ENCODE measurements around the gene MEIS2.

MEIS2 gene

GRCh38 chr15:37044915-37045648, 55.3 kb downstream of the MEIS2 start:
- H3K4me3 ChIP-seq (IDR thresholded peaks at IDR 0.05; ENCODE audit: insufficient read depth, low read depth, low read length), result no peak overlapping the region
- no peaks in the 10 kb centered on the region for H3K27me3 ChIP-seq (ENCODE audit: insufficient read depth, low read depth)
- no peaks in the 10 kb centered on the region for H4K20me1 ChIP-seq (ENCODE audit: insufficient read depth)
- H3K4me2 ChIP-seq, result no peak overlapping the region
- H3K9ac ChIP-seq, result no peak overlapping the region
- H2AFZ ChIP-seq (ENCODE audit: low read depth), result no peak overlapping the region
- no peak for TF ChIP-seq CTCF (conservative IDR thresholded peaks at IDR 0.05; ENCODE audit: low read depth, low read length)
- no peak overlapping the region for H3K27ac ChIP-seq
- H3K36me3 ChIP-seq (ENCODE audit: insufficient read depth), result no peaks in the 10 kb centered on the region
- no peaks in the 10 kb centered on the region for H3K79me2 ChIP-seq (ENCODE audit: insufficient read depth, low read depth)
- no peaks in the 10 kb centered on the region for H3K4me1 ChIP-seq (ENCODE audit: low read depth, poor library complexity, severe bottlenecking)

DNA sequence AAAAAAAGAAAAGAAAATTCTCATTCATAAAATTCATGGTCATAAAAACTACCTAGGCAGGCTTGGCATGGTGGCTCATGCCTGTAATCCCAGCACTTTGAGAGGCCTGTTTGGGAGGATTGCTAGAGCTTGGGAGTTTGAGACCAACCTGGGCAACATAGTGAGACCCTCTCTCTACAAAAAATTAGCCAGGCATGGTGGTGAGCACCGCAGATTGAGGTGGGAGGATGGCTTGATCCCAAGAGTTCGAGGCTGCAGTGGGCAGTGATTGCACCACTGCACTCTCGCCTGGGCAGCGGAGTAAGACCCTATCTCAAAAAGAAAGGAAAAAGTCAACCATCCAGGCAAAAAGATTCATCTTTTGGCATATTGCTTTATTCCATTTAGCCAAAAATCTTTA, 58.5 kb downstream of the MEIS2 start:
- TF ChIP-seq CTCF (conservative IDR thresholded peaks at IDR 0.05; ENCODE audit: low read depth, low read length), result no peak
- H3K4me2 ChIP-seq, result no peak overlapping the region
- no peaks in the 10 kb centered on the region for H3K27me3 ChIP-seq (ENCODE audit: insufficient read depth, low read depth)
- H3K79me2 ChIP-seq (ENCODE audit: insufficient read depth, low read depth), result no peaks in the 10 kb centered on the region
- no peak overlapping the region for H3K27ac ChIP-seq
- no peak overlapping the region for H3K9ac ChIP-seq
- H4K20me1 ChIP-seq (ENCODE audit: insufficient read depth), result no peaks in the 10 kb centered on the region
- H3K4me1 ChIP-seq (ENCODE audit: low read depth, poor library complexity, severe bottlenecking), result no peaks in the 10 kb centered on the region
- no peaks in the 10 kb centered on the region for H3K36me3 ChIP-seq (ENCODE audit: insufficient read depth)
- no peak overlapping the region for H2AFZ ChIP-seq (ENCODE audit: low read depth)
- no peak overlapping the region for H3K4me3 ChIP-seq (IDR thresholded peaks at IDR 0.05; ENCODE audit: insufficient read depth, low read depth, low read length)

DNA sequence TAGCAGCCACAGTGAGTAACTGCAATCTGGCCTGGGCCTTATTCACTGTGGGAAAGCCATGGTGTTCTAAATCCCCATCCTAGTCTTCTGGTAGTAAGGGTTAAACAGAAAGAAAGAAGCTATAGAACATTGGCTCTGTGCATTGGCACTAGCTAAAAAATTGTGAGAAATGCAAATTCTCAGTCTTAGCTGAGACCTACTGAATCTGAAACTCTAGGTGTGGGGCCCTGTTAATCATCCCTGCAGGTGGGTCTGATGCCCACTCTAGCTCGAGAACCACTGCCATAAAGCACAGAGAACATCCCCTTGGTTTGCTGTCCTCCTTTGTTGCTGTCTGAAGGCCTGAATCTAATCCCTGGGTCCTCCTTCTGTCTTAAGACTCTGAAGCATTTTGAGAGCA, 59.3 kb downstream of the MEIS2 start:
- Histone ChIP-seq H3K79me2 (ENCODE audit: insufficient read depth, low read depth) (no peaks in the 10 kb centered on the region), H3K4me1 (ENCODE audit: low read depth, poor library complexity, severe bottlenecking) (no peaks in the 10 kb centered on the region), H3K4me2 (no peak overlapping the region), H3K9ac (no peak overlapping the region), H3K4me3 (IDR thresholded peaks at IDR 0.05; ENCODE audit: insufficient read depth, low read depth, low read length) (no peak overlapping the region), H3K36me3 (ENCODE audit: insufficient read depth) (no peaks in the 10 kb centered on the region), H4K20me1 (ENCODE audit: insufficient read depth) (no peaks in the 10 kb centered on the region), H3K27ac (no peak overlapping the region), H2AFZ (ENCODE audit: low read depth) (no peak overlapping the region), H3K27me3 (ENCODE audit: insufficient read depth, low read depth) (no peaks in the 10 kb centered on the region)
- no peak for TF ChIP-seq CTCF (conservative IDR thresholded peaks at IDR 0.05; ENCODE audit: low read depth, low read length)

- no peak overlapping the region for H3K4me3 ChIP-seq (IDR thresholded peaks at IDR 0.05; ENCODE audit: insufficient read depth, low read depth, low read length)
- H3K27ac ChIP-seq, result no peak overlapping the region
- no peaks in the 10 kb centered on the region for H3K79me2 ChIP-seq (ENCODE audit: insufficient read depth, low read depth)
- H2AFZ ChIP-seq (ENCODE audit: low read depth), result no peak overlapping the region
- no peaks in the 10 kb centered on the region for H3K36me3 ChIP-seq (ENCODE audit: insufficient read depth)
- H3K27me3 ChIP-seq (ENCODE audit: insufficient read depth, low read depth), result no peaks in the 10 kb centered on the region
- H4K20me1 ChIP-seq (ENCODE audit: insufficient read depth), result no peaks in the 10 kb centered on the region
- TF ChIP-seq CTCF (conservative IDR thresholded peaks at IDR 0.05; ENCODE audit: low read depth, low read length), result no peak
- H3K9ac ChIP-seq, result no peak overlapping the region
- no peaks in the 10 kb centered on the region for H3K4me1 ChIP-seq (ENCODE audit: low read depth, poor library complexity, severe bottlenecking)
- H3K4me2 ChIP-seq, result no peak overlapping the region
Observed at GRCh38 chr15:37040072-37040742, 60.1 kb downstream of the MEIS2 start.

All from KMS-11 (cell line).